HCT116 (cell line): ENCODE measurements around the gene DHX30. TPM values are rescaled to one million over a fixed set of nuclear protein-coding genes. Genes with fewer than 3 reads are reported as not detected.

Experiments used
- ATAC-seq: fragments of 200-7000 bp; cut with Tn5 transposase; 2 replicates; pipeline ENCODE4 v1.9.1; 2020; ENCODE audit warnings: mild to moderate bottlenecking, moderate library complexity
- BruUV-seq: library from RNA; stranded (reverse); fragments of 400-500 nt; replicated peaks from 2 replicates; lab custom pipeline; 2021; lab: Mats Ljungman, UMichigan
- CTCF ChIA-PET: fragments of 300-600 bp; sonication (Branson Sonifier 250); formaldehyde crosslinking; loops from one replicate; lab custom pipeline; 2021; ENCODE audit warnings: antibody characterized with exemption; lab: Charles Lee
- POLR2A ChIA-PET: fragments of 300-600, 350-600 bp; sonication (Branson Sonifier 250); formaldehyde crosslinking; loops from one replicate; lab custom pipeline; 2021; ENCODE audit warnings: antibody characterized with exemption; lab: Charles Lee
- RAD21 ChIA-PET, 2 experiments: fragments of 300-600 bp; sonication (Branson Sonifier 250); formaldehyde crosslinking; loops; one replicate each; lab custom pipeline; 2023; ENCODE audit warnings: low total read pairs in 2 of 2; ENCODE audit not compliant: uncharacterized antibody in 2 of 2, unreplicated experiment in 2 of 2, low non-redundant PET in 1 of 2; lab: Charles Lee
- DNase-seq: peaks from one replicate; pipeline ENCODE4 v3.0.0-alpha.2; 2010; ENCODE audit warnings: low read depth, low spot score
- H2AFZ ChIP-seq: fragments of 200-600 bp; shearing (Covaris generic), sonication (generic); 2 replicates; pipeline ENCODE4 v1.6.1; 2017; ENCODE audit warnings: low read depth, mixed run types, mixed read lengths, antibody characterized with exemption, low read length; ENCODE audit not compliant: poor library complexity, severe bottlenecking
- H3K27ac ChIP-seq: 2 replicates; pipeline ENCODE4 v1.5.1; 2012; ENCODE audit warnings: low read depth, low read length
- H3K27me3 ChIP-seq: fragments of 200-600 bp; sonication (generic); 2 replicates; pipeline ENCODE4 v1.6.1; 2016; ENCODE audit warnings: mixed run types, low read length, mixed read lengths; ENCODE audit not compliant: insufficient read depth
- H3K36me3 ChIP-seq, 2 experiments: fragments of 200-500 bp in 1 of 2; fragments of 200-600 bp in 1 of 2; sonication (Bioruptor generic) in 1 of 2; sonication (generic) in 1 of 2; 2 replicates each; pipeline versions ENCODE4 v1.5.1 to v1.6.1; 2014 to 2016; ENCODE audit warnings: low read length in 2 of 2, inconsistent platforms in 1 of 2, mixed read lengths in 1 of 2, mixed run types in 1 of 2; ENCODE audit not compliant: insufficient read depth in 2 of 2, control insufficient read depth in 1 of 2
- H3K4me1 ChIP-seq, 2 experiments: fragments of 200-600 bp in 1 of 2; sonication (generic) in 1 of 2; 2 replicates each; pipeline versions ENCODE4 v1.5.1 to v1.6.1; 2012 to 2017; ENCODE audit warnings: low read length in 2 of 2, inconsistent platforms in 1 of 2, mild to moderate bottlenecking in 1 of 2, mixed read lengths in 1 of 2, mixed run types in 1 of 2, moderate library complexity in 1 of 2; ENCODE audit not compliant: insufficient read depth in 2 of 2, control insufficient read depth in 1 of 2
- H3K4me2 ChIP-seq: fragments of 200-600 bp; sonication (generic); 2 replicates; pipeline ENCODE4 v1.6.1; 2017; ENCODE audit warnings: mixed run types, low read length, mixed read lengths
- H3K4me3 ChIP-seq, 2 experiments: fragments of 200-600 bp in 1 of 2; sonication (generic) in 1 of 2; replicated peaks in 1 of 2; 2 replicates each; pipeline ENCODE4 v1.5.1; 2011 to 2016; ENCODE audit warnings: low read length in 2 of 2, control low read depth in 1 of 2, low read depth in 1 of 2, mild to moderate bottlenecking in 1 of 2, mixed read lengths in 1 of 2, mixed run types in 1 of 2
- H3K79me2 ChIP-seq: fragments of 200-600 bp; sonication (generic); 2 replicates; pipeline ENCODE4 v1.6.1; 2017; ENCODE audit warnings: mild to moderate bottlenecking, mixed run types, low read length, moderate library complexity, mixed read lengths; ENCODE audit not compliant: insufficient read depth
- H3K9ac ChIP-seq: fragments of 200-600 bp; sonication (generic); 2 replicates; pipeline ENCODE4 v1.6.1; 2016; ENCODE audit warnings: low read length, mixed read lengths
- H3K9me2 ChIP-seq: fragments of 200-600 bp; sonication (generic), shearing (Covaris generic); 2 replicates; pipeline ENCODE4 v1.6.1; 2017; ENCODE audit warnings: mixed run types, mild to moderate bottlenecking, moderate library complexity; ENCODE audit not compliant: insufficient read depth
- H3K9me3 ChIP-seq, 2 experiments: fragments of 200-500 bp in 1 of 2; fragments of 200-600 bp in 1 of 2; sonication (Bioruptor generic) in 1 of 2; sonication (generic) in 1 of 2; 2 replicates each; pipeline ENCODE4 v1.6.1; 2014 to 2017; ENCODE audit warnings: low read length in 2 of 2, mixed read lengths in 2 of 2, inconsistent platforms in 1 of 2, low read depth in 1 of 2, mild to moderate bottlenecking in 1 of 2, mixed run types in 1 of 2, moderate library complexity in 1 of 2; ENCODE audit not compliant: control insufficient read depth in 1 of 2, insufficient read depth in 1 of 2
- H4K20me1 ChIP-seq: fragments of 200-600 bp; sonication (generic), shearing (Covaris generic); 2 replicates; pipeline ENCODE4 v1.6.1; 2017; ENCODE audit warnings: mixed run types, mild to moderate bottlenecking, moderate library complexity; ENCODE audit not compliant: insufficient read depth
- ATF3 ChIP-seq: IDR thresholded peaks from 2 replicates; pipeline ENCODE4 v1.6.1; 2012
- CBX3 ChIP-seq: IDR thresholded peaks from 2 replicates; pipeline ENCODE4 v1.6.1; 2012; ENCODE audit warnings: low read depth
- CEBPB ChIP-seq: IDR thresholded peaks from 2 replicates; pipeline ENCODE4 v1.6.1; 2012; ENCODE audit warnings: low read depth
- CTCF ChIP-seq, 3 experiments: fragments of 200-600 bp in 1 of 3; sonication (generic) in 1 of 3; IDR thresholded peaks in 2 of 3; conservative IDR thresholded peaks in 1 of 3; 2 replicates each; pipeline ENCODE4 v1.5.1; 2012 to 2017; ENCODE audit warnings: low read depth in 2 of 3, low read length in 2 of 3, antibody characterized with exemption in 1 of 3, borderline replicate concordance in 1 of 3, control low read depth in 1 of 3, mild to moderate bottlenecking in 1 of 3, mixed read lengths in 1 of 3, mixed run types in 1 of 3, moderate library complexity in 1 of 3; ENCODE audit not compliant: insufficient read depth in 1 of 3
- EGR1 ChIP-seq: IDR thresholded peaks from 2 replicates; pipeline ENCODE4 v1.6.1; 2012; ENCODE audit warnings: low read depth
- ELF1 ChIP-seq: IDR thresholded peaks from 2 replicates; pipeline ENCODE4 v1.6.1; 2012; ENCODE audit warnings: low read depth, borderline replicate concordance
- EZH2 ChIP-seq: fragments of 200-600 bp; sonication (generic); IDR thresholded peaks from 2 replicates; pipeline ENCODE4 v1.6.1; 2017; ENCODE audit warnings: antibody characterized with exemption, mixed run types
- FOSL1 ChIP-seq: IDR thresholded peaks from 2 replicates; pipeline ENCODE4 v1.6.1; 2012; ENCODE audit warnings: low read depth
- JUND ChIP-seq: IDR thresholded peaks from 2 replicates; pipeline ENCODE4 v1.6.1; 2012
- MAX ChIP-seq: IDR thresholded peaks from 2 replicates; pipeline ENCODE4 v1.6.1; 2012
- POLR2A ChIP-seq: IDR thresholded peaks from 2 replicates; pipeline ENCODE4 v1.7.0; 2011; ENCODE audit warnings: borderline replicate concordance; ENCODE audit not compliant: insufficient read depth, insufficient read length; ENCODE audit errors: extremely low read depth
- POLR2AphosphoS5 ChIP-seq: IDR thresholded peaks from 2 replicates; pipeline ENCODE4 v1.6.1; 2011; ENCODE audit warnings: mild to moderate bottlenecking, low read depth, low read length, moderate library complexity
- RAD21 ChIP-seq: IDR thresholded peaks from 2 replicates; pipeline ENCODE4 v1.6.1; 2012; ENCODE audit warnings: low read depth, mild to moderate bottlenecking
- SIN3A ChIP-seq: IDR thresholded peaks from 2 replicates; pipeline ENCODE4 v1.6.1; 2012; ENCODE audit warnings: low read depth
- SP1 ChIP-seq: IDR thresholded peaks from 2 replicates; pipeline ENCODE4 v1.6.1; 2012; ENCODE audit warnings: low read depth
- SRF ChIP-seq: IDR thresholded peaks from 2 replicates; pipeline ENCODE4 v1.6.1; 2012; ENCODE audit warnings: low read depth
- TCF7L2 ChIP-seq: IDR thresholded peaks from 2 replicates; pipeline ENCODE4 v1.7.0; 2011; ENCODE audit warnings: borderline replicate concordance, inconsistent platforms; ENCODE audit not compliant: insufficient read depth, insufficient read length; ENCODE audit errors: extremely low read depth
- ZBTB33 ChIP-seq: IDR thresholded peaks from 2 replicates; pipeline ENCODE4 v1.6.1; 2011; ENCODE audit warnings: mild to moderate bottlenecking, low read length, moderate library complexity; ENCODE audit not compliant: insufficient replicate concordance; ENCODE audit errors: extremely low read depth
- ZFX ChIP-seq: fragments of 450-650 bp; IDR thresholded peaks from 2 replicates; pipeline ENCODE4 v1.6.1; 2017
- intact Hi-C: fragments of 100-400 bp; cut with micrococcal nuclease; formaldehyde crosslinking; loops from 2 replicates; pipeline ENCODE4 v1.10.0; 2022
- total RNA-seq: library from RNA; stranded (reverse); gene quantifications from one replicate; pipeline ENCODE4 v1.2.1, GENCODE V29; 2021; ENCODE audit not compliant: unreplicated experiment

Gene DHX30
- total RNA-seq, 1 experiment from 2014 or later = 114 TPM

GRCh38 chr3:47772047-47772446 lies 30.9 kb upstream of the DHX30 start:
- no TSS peak for BruUV-seq
- no peaks in the 10 kb centered on the region for H3K9me3 ChIP-seq
- H3K4me2 ChIP-seq = no peak overlapping the region
- peaks cover 22% of the 10 kb centered on the region for H4K20me1 ChIP-seq
- H3K27me3 ChIP-seq = no peaks in the 10 kb centered on the region
- no peak overlapping the region for H3K4me3 ChIP-seq
- CTCF ChIA-PET = no interaction called here
- H3K79me2 ChIP-seq = peaks cover 100% of the 10 kb centered on the region
- RAD21 ChIA-PET = no interaction called here
- H2AFZ ChIP-seq = no peak overlapping the region
- intact Hi-C loops = no loop called here
- no peak overlapping the region for H3K27ac ChIP-seq
- no peaks in the 10 kb centered on the region for H3K9me2 ChIP-seq
- no peak for TF ChIP-seq SRF
- no peak for TF ChIP-seq POLR2A
- no peak for TF ChIP-seq SIN3A
- TF ChIP-seq RAD21 = no peak
- TF ChIP-seq CEBPB = no peak
- no peak for TF ChIP-seq ZFX
- no peak for TF ChIP-seq EGR1
- TF ChIP-seq POLR2AphosphoS5 = no peak
- TF ChIP-seq SP1 = no peak
- TF ChIP-seq CTCF (IDR thresholded peaks at IDR 0.05 in 2 of 3, conservative IDR thresholded peaks at IDR 0.05 in 1 of 3; ENCODE audit: borderline replicate concordance in 1 of 3, insufficient read depth in 1 of 3, low read depth in 2 of 3, low read length in 2 of 3) = no peak
- TF ChIP-seq TCF7L2 = no peak
- TF ChIP-seq JUND = no peak
- no peak for TF ChIP-seq MAX
- no peak for TF ChIP-seq ELF1
- TF ChIP-seq ATF3 = no peak
- no peak for TF ChIP-seq CBX3
- no peak for TF ChIP-seq EZH2
- no peak for TF ChIP-seq FOSL1
- no peak for TF ChIP-seq ZBTB33
- no peaks in the 10 kb centered on the region for H3K4me1 ChIP-seq
- POLR2A ChIA-PET = no interaction called here
- no peak for ATAC-seq
- no peak for DNase-seq
- H3K9ac ChIP-seq = no peak overlapping the region
- peaks cover 8 to 18% of the 10 kb centered on the region in 2 experiments for H3K36me3 ChIP-seq
